T-cell (primary cell): ENCODE results near the gene GLP1R. TPM values are rescaled to one million over a fixed set of nuclear protein-coding genes. Genes with fewer than 3 reads are reported as not detected.

ENCODE experiments used
- ATAC-seq, 4 experiments: fragments of 200-7000 bp in 3 of 4; fragments of 150-1000 bp in 1 of 4; cut with Tn5 transposase; replicated peaks in 1 of 4; 1 replicate in 3 of 4; 2 replicates in 1 of 4; pipeline ENCODE4 v1.10.0; 2021; ENCODE audit warnings: moderate library complexity in 3 of 4, mild to moderate bottlenecking in 2 of 4, moderate number of reproducible peaks in 1 of 4
- CTCF ChIA-PET, 2 donors: fragments of 300-600 bp; sonication (Branson Sonifier 250); formaldehyde crosslinking; loops; one replicate each; lab custom pipeline; 2022; ENCODE audit warnings: antibody characterized with exemption in 2 of 2; lab: Charles Lee
- POLR2A ChIA-PET, 2 donors: fragments of 300-600 bp; sonication (Branson Sonifier 250); formaldehyde crosslinking; loops; one replicate each; lab custom pipeline; 2022; ENCODE audit warnings: antibody characterized with exemption in 2 of 2; lab: Charles Lee
- DNase-seq, 35 experiments: peaks; one replicate each; pipeline versions ENCODE4 v3.0.0 to v3.0.0-alpha.2; 2013 to 2023
- H3K27ac ChIP-seq: one replicate; pipeline ENCODE4 v1.5.1; 2013; ENCODE audit warnings: low read length
- H3K27me3 ChIP-seq, 2 experiments: replicated peaks in 1 of 2; 1 replicate in 1 of 2; 2 replicates in 1 of 2; pipeline versions ENCODE4 v1.6.1 to v1.7.0; 2013; ENCODE audit warnings: low read length in 1 of 2, mixed read lengths in 1 of 2; ENCODE audit not compliant: control insufficient read depth in 2 of 2, insufficient read depth in 2 of 2; ENCODE audit errors: extremely low read depth in 1 of 2
- H3K36me3 ChIP-seq, 2 donors: 1 replicate in 1 of 2; 2 replicates in 1 of 2; pipeline versions ENCODE4 v1.6.1 to v1.7.0; 2013; ENCODE audit warnings: low read length in 1 of 2; ENCODE audit not compliant: control insufficient read depth in 2 of 2, insufficient read depth in 1 of 2; ENCODE audit errors: extremely low read depth in 1 of 2
- H3K4me1 ChIP-seq, 2 experiments: 1 replicate in 1 of 2; 2 replicates in 1 of 2; pipeline versions ENCODE4 v1.6.1 to v1.7.0; 2013; ENCODE audit warnings: low read length in 2 of 2, mixed read lengths in 1 of 2; ENCODE audit not compliant: insufficient read depth in 2 of 2, control insufficient read depth in 1 of 2; ENCODE audit errors: extremely low read depth in 1 of 2
- H3K4me3 ChIP-seq, 2 donors: 1 replicate in 1 of 2; 2 replicates in 1 of 2; pipeline versions ENCODE4 v1.5.1 to v1.7.0; 2013; ENCODE audit warnings: mild to moderate bottlenecking in 2 of 2, low read length in 1 of 2, moderate library complexity in 1 of 2; ENCODE audit not compliant: control insufficient read depth in 1 of 2; ENCODE audit errors: extremely low read depth in 1 of 2
- H3K9me3 ChIP-seq: 2 replicates; pipeline ENCODE4 v1.7.0; 2013
- H3K27ac Mint-ChIP-seq, 2 donors: one replicate each; pipeline ENCODE4 v1.8.0; 2020 to 2021; ENCODE audit warnings: mild to moderate bottlenecking in 2 of 2, mixed read lengths in 2 of 2
- H3K27me3 Mint-ChIP-seq, 2 donors: one replicate each; pipeline ENCODE4 v1.8.0; 2021 to 2022; ENCODE audit warnings: mixed read lengths in 2 of 2
- H3K36me3 Mint-ChIP-seq: one replicate; pipeline ENCODE4 v1.8.0; 2021; ENCODE audit warnings: mixed read lengths
- H3K4me1 Mint-ChIP-seq, 3 donors: one replicate each; pipeline ENCODE4 v1.8.0; 2020 to 2022; ENCODE audit warnings: mixed read lengths in 3 of 3, mild to moderate bottlenecking in 1 of 3
- H3K4me3 Mint-ChIP-seq, 3 donors: one replicate each; pipeline ENCODE4 v1.8.0; 2020 to 2022; ENCODE audit warnings: mild to moderate bottlenecking in 3 of 3, mixed read lengths in 3 of 3, moderate library complexity in 3 of 3
- H3K9me3 Mint-ChIP-seq, 3 donors: one replicate each; pipeline ENCODE4 v1.8.0; 2020 to 2022; ENCODE audit warnings: mixed read lengths in 3 of 3
- WGBS: methylation state at CpG from one replicate; pipeline ENCODE4 v1.1.5; 2013; ENCODE audit warnings: missing lambda C conversion rate; ENCODE audit not compliant: insufficient coverage; 5-methylcytosine and 5-hydroxymethylcytosine counted together
- total RNA-seq, 35 experiments: library from RNA in 6 of 35; stranded (reverse) in 6 of 35; fragments of 120-200 nt in 1 of 35; gene quantifications; one replicate each; pipeline versions ENCODE4 v1.2.1 to v1.2.4 and lab custom pipeline; 2013 to 2026

Gene GLP1R
- total RNA-seq, 5 donors from 2014 or later (not counting 1 experiment from before 2014, with no cell fraction given) = 0.07 TPM; not detected in 4

- H3K27ac Mint-ChIP-seq = no peak overlapping the region
- WGBS = 60% methylated on average over 2 of the region's 6 CpGs
- H3K9me3 Mint-ChIP-seq = no peaks in the 10 kb centered on the region
- no peak for DNase-seq
- H3K27me3 Mint-ChIP-seq = peaks cover 35 to 62% of the 10 kb centered on the region in 2 donors
- Histone ChIP-seq H3K36me3 (no peaks in the 10 kb centered on the region), H3K27me3 (peaks cover 5 to 42% of the 10 kb centered on the region in 2 experiments), H3K9me3 (no peaks in the 10 kb centered on the region), H3K4me1 (no peaks in the 10 kb centered on the region), H3K4me3 (no peak overlapping the region), H3K27ac (no peak overlapping the region)
- H3K4me3 Mint-ChIP-seq = no peak overlapping the region
- H3K4me1 Mint-ChIP-seq = no peaks in the 10 kb centered on the region
- CTCF ChIA-PET = no interaction called here
- POLR2A ChIA-PET = no interaction called here
- no peak for ATAC-seq
- H3K36me3 Mint-ChIP-seq = no peaks in the 10 kb centered on the region
These were observed 10.9 kb upstream of the GLP1R start for GRCh38 chr6:39037707-39038106.

- Histone ChIP-seq H3K4me1 (no peaks in the 10 kb centered on the region), H3K36me3 (no peaks in the 10 kb centered on the region), H3K4me3 (no peak overlapping the region), H3K9me3 (no peaks in the 10 kb centered on the region), H3K27me3 (peaks cover 2 to 44% of the 10 kb centered on the region in 2 experiments), H3K27ac (no peak overlapping the region)
- DNase-seq (no peak), ATAC-seq (no peak)
- Mint-ChIP-seq H3K27me3 (peaks cover 38 to 59% of the 10 kb centered on the region in 2 donors), H3K4me3 (no peak overlapping the region), H3K27ac (no peak overlapping the region), H3K36me3 (no peaks in the 10 kb centered on the region), H3K4me1 (no peaks in the 10 kb centered on the region), H3K9me3 (no peaks in the 10 kb centered on the region)
- ChIA-PET CTCF (no interaction called here), POLR2A (no interaction called here)
- 90% methylated on average over 6 of the region's 10 CpGs for WGBS
These were observed 8.4 kb upstream of the GLP1R start for GRCh38 chr6:39040080-39040673.

- ATAC-seq (no peak), DNase-seq (no peak)
- H3K9me3 ChIP-seq = no peaks in the 10 kb centered on the region
- H3K27ac Mint-ChIP-seq = no peak overlapping the region
- peaks cover 35 to 52% of the 10 kb centered on the region in 2 donors for H3K27me3 Mint-ChIP-seq
- no peaks in the 10 kb centered on the region for H3K9me3 Mint-ChIP-seq
- no peaks in the 10 kb centered on the region for H3K36me3 Mint-ChIP-seq
- no peak overlapping the region for H3K4me3 Mint-ChIP-seq
- H3K36me3 ChIP-seq = no peaks in the 10 kb centered on the region
- no peaks in the 10 kb centered on the region for H3K4me1 Mint-ChIP-seq
- H3K27ac ChIP-seq = no peak overlapping the region
- POLR2A ChIA-PET = no interaction called here
- WGBS = no CpG with 5 or more reads among the region's 2 CpGs
- H3K4me3 ChIP-seq = no peak overlapping the region
- H3K4me1 ChIP-seq = no peaks in the 10 kb centered on the region
- CTCF ChIA-PET = no interaction called here
- H3K27me3 ChIP-seq = peaks cover 2 to 39% of the 10 kb centered on the region in 2 experiments
These were observed 7.5 kb upstream of the GLP1R start for GRCh38 chr6:39041072-39041471.

GRCh38 chr6:39043776-39044175 is 4.8 kb upstream of the GLP1R start:
- ATAC-seq = no peak
- Histone ChIP-seq H3K4me1 (peaks cover 0 to under 1% of the 10 kb centered on the region in 2 experiments), H3K4me3 (no peak overlapping the region), H3K36me3 (no peaks in the 10 kb centered on the region), H3K9me3 (no peaks in the 10 kb centered on the region), H3K27me3 (peaks cover 4 to 42% of the 10 kb centered on the region in 2 experiments), H3K27ac (no peak overlapping the region)
- Mint-ChIP-seq H3K36me3 (no peaks in the 10 kb centered on the region), H3K4me1 (peaks cover 0 to 4% (median 3%) of the 10 kb centered on the region in 3 donors), H3K4me3 (no peak overlapping the region), H3K9me3 (no peaks in the 10 kb centered on the region), H3K27ac (no peak overlapping the region), H3K27me3 (peaks cover 36 to 48% of the 10 kb centered on the region in 2 donors)
- 67% methylated on average over 1 of the region's 3 CpGs for WGBS
- POLR2A ChIA-PET = no interaction called here
- no peak for DNase-seq
- CTCF ChIA-PET = no interaction called here

- POLR2A ChIA-PET = no interaction called here
- DNase-seq (no peak), ATAC-seq (no peak)
- no peaks in the 10 kb centered on the region for H3K9me3 ChIP-seq
- H3K36me3 ChIP-seq = no peaks in the 10 kb centered on the region
- no peak overlapping the region for H3K4me3 ChIP-seq
- peaks cover 4 to 44% of the 10 kb centered on the region in 2 experiments for H3K27me3 ChIP-seq
- Mint-ChIP-seq H3K9me3 (no peaks in the 10 kb centered on the region), H3K27me3 (peaks cover 37 to 44% of the 10 kb centered on the region in 2 donors), H3K36me3 (no peaks in the 10 kb centered on the region), H3K4me3 (no peak overlapping the region), H3K27ac (no peak overlapping the region), H3K4me1 (peaks cover 0 to 5% (median 5%) of the 10 kb centered on the region in 3 donors)
- CTCF ChIA-PET = no interaction called here
- 83% methylated on average over 1 of the region's 4 CpGs for WGBS
- no peak overlapping the region for H3K27ac ChIP-seq
- H3K4me1 ChIP-seq = peaks cover 0 to 5% of the 10 kb centered on the region in 2 experiments
These were observed 4.4 kb upstream of the GLP1R start for GRCh38 chr6:39044181-39044580.

- Mint-ChIP-seq H3K9me3 (no peaks in the 10 kb centered on the region), H3K27ac (no peak overlapping the region), H3K4me1 (peaks cover 20 to 31% (median 25%) of the 10 kb centered on the region in 3 donors), H3K27me3 (peaks cover 33 to 44% of the 10 kb centered on the region in 2 donors), H3K4me3 (peak overlapping the region in 2 of 3 donors; percentile 41 to 64), H3K36me3 (no peaks in the 10 kb centered on the region)
- ATAC-seq (no peak), DNase-seq (no peak)
- Histone ChIP-seq H3K36me3 (no peaks in the 10 kb centered on the region), H3K27ac (no peak overlapping the region), H3K4me3 (no peak overlapping the region), H3K4me1 (peaks cover 0 to 16% of the 10 kb centered on the region in 2 experiments), H3K27me3 (peaks cover 4 to 46% of the 10 kb centered on the region in 2 experiments), H3K9me3 (no peaks in the 10 kb centered on the region)
- POLR2A ChIA-PET = no interaction called here
- no CpG with 5 or more reads among the region's 6 CpGs for WGBS
- CTCF ChIA-PET = no interaction called here
These were observed 900 bp upstream of the GLP1R start for GRCh38 chr6:39047434-39048327.
